Brain microvascular endothelial cell (primary cell): ENCODE results near the gene ZNF621.

Source experiments
- DNase-seq: peaks from one replicate; pipeline ENCODE4 v3.0.0-alpha.2; 2020
- H3K27ac ChIP-seq: fragments of 250-450 bp; sonication (Bioruptor Pico); 2 replicates; pipeline ENCODE4 v1.5.1; 2020; ENCODE audit warnings: mild to moderate bottlenecking, moderate library complexity
- H3K27me3 ChIP-seq: fragments of 250-450 bp; sonication (Bioruptor Pico); replicated peaks from 2 replicates; pipeline ENCODE4 v1.5.1; 2020; ENCODE audit warnings: mild to moderate bottlenecking
- H3K36me3 ChIP-seq: fragments of 250-450 bp; sonication (Bioruptor Pico); replicated peaks from 2 replicates; pipeline ENCODE4 v1.5.1; 2020; ENCODE audit warnings: mild to moderate bottlenecking
- H3K4me3 ChIP-seq: 2 replicates; pipeline ENCODE4 v1.5.1; 2011; ENCODE audit warnings: low read depth, mild to moderate bottlenecking, control low read depth, low read length, moderate library complexity
- CTCF ChIP-seq: IDR thresholded peaks from 2 replicates; pipeline ENCODE4 v1.5.1; 2011; ENCODE audit warnings: low read depth, mild to moderate bottlenecking, moderate library complexity, low read length, control low read depth, inconsistent platforms; ENCODE audit errors: missing control alignments
- in situ Hi-C: cut with HindIII; loops from 2 replicates; pipeline ENCODE4 v1.10.0; 2017; ENCODE audit warnings: low sequenced_read_pairs, low pct_ligation_motif_present

ZNF621 gene

GRCh38 chr3:40494698-40495097 lies 30.1 kb upstream of the ZNF621 start:
- H3K4me3 ChIP-seq: no peak overlapping the region
- DNase-seq: no peak
- in situ Hi-C loops: no loop called here
- no peaks in the 10 kb centered on the region for H3K36me3 ChIP-seq
- TF ChIP-seq CTCF: no peak
- no peak overlapping the region for H3K27ac ChIP-seq
- H3K27me3 ChIP-seq: no peaks in the 10 kb centered on the region

- TF ChIP-seq CTCF: no peak
- no peaks in the 10 kb centered on the region for H3K36me3 ChIP-seq
- DNase-seq: no peak
- H3K27ac ChIP-seq: no peak overlapping the region
- H3K4me3 ChIP-seq: no peak overlapping the region
- in situ Hi-C loops: no loop called here
- H3K27me3 ChIP-seq: no peaks in the 10 kb centered on the region
Observed at GRCh38 chr3:40497288-40497687, 27.5 kb upstream of the ZNF621 start.

GRCh38 chr3:40499952-40500351 lies 24.8 kb upstream of the ZNF621 start:
- no peaks in the 10 kb centered on the region for H3K36me3 ChIP-seq

GRCh38 chr3:40502034-40502433 lies 22.7 kb upstream of the ZNF621 start:
- H3K27ac ChIP-seq: no peak overlapping the region
- no peak overlapping the region for H3K4me3 ChIP-seq
- H3K36me3 ChIP-seq: no peaks in the 10 kb centered on the region
- H3K27me3 ChIP-seq: no peaks in the 10 kb centered on the region
- TF ChIP-seq CTCF: no peak
- no peak for DNase-seq
- in situ Hi-C loops: no loop called here

More at GRCh38 chr3:40499952-40500351, 24.8 kb upstream of the ZNF621 start:
- Histone ChIP-seq H3K4me3 (no peak overlapping the region), H3K27ac (no peak overlapping the region), H3K27me3 (no peaks in the 10 kb centered on the region)
- TF ChIP-seq CTCF: no peak
- no peak for DNase-seq
- in situ Hi-C loops: no loop called here

- no peak for TF ChIP-seq CTCF
- peak; percentile 93 for DNase-seq
- in situ Hi-C loops: no loop called here
- peak overlapping the region; percentile 95 for H3K27ac ChIP-seq
- no peaks in the 10 kb centered on the region for H3K27me3 ChIP-seq
- no peak overlapping the region for H3K4me3 ChIP-seq
- no peaks in the 10 kb centered on the region for H3K36me3 ChIP-seq
Observed at GRCh38 chr3:40504636-40505430, 19.9 kb upstream of the ZNF621 start.
